HEK293 (cell line): ENCODE results near the gene CDH12.

Source experiments
- CTCF ChIA-PET: fragments of 350-600 bp; formaldehyde crosslinking; extraction: SDS; loops from one replicate; lab custom pipeline; 2021; ENCODE audit warnings: antibody characterized with exemption; lab: Yijun Ruan, JAX
- POLR2A ChIA-PET: fragments of 300-600 bp; formaldehyde crosslinking; extraction: SDS; loops from one replicate; lab custom pipeline; 2020; ENCODE audit warnings: antibody characterized with exemption, inconsistent platforms; lab: Yijun Ruan, JAX
- H3K27ac ChIP-seq: fragments of 200-500 bp; sonication (Bioruptor generic); 2 replicates; pipeline ENCODE4 v1.5.1; 2014; ENCODE audit warnings: low read depth, low read length, control low read depth, inconsistent platforms; ENCODE audit errors: extremely low read depth
- H3K36me3 ChIP-seq, 2 experiments: fragments of 200-500 bp in 1 of 2; sonication (Bioruptor generic) in 1 of 2; 1 replicate in 1 of 2; 2 replicates in 1 of 2; pipeline ENCODE4 v1.5.1; 2014 to 2017; ENCODE audit warnings: inconsistent platforms in 2 of 2, low read length in 2 of 2; ENCODE audit not compliant: control insufficient read depth in 2 of 2, insufficient read depth in 1 of 2
- H3K4me1 ChIP-seq: fragments of 200-500 bp; sonication (Bioruptor generic); 2 replicates; pipeline ENCODE4 v1.5.1; 2014; ENCODE audit warnings: mild to moderate bottlenecking, low read length, inconsistent platforms; ENCODE audit not compliant: control insufficient read depth, insufficient read depth
- H3K4me3 ChIP-seq: 2 replicates; pipeline ENCODE4 v1.5.1; 2011; ENCODE audit warnings: low read depth, mild to moderate bottlenecking, control low read depth, low read length, moderate library complexity
- H3K9me3 ChIP-seq: fragments of 200-500 bp; sonication (Bioruptor generic); 2 replicates; pipeline ENCODE4 v1.5.1; 2014; ENCODE audit warnings: low read depth, low read length, inconsistent platforms; ENCODE audit not compliant: control insufficient read depth, insufficient read depth
- BCL11A ChIP-seq: fragments of 450-650 bp; formaldehyde crosslinking; IDR thresholded peaks from 2 replicates; pipeline ENCODE4 v1.5.1; 2016; ENCODE audit warnings: low read depth, missing biosample characterization, missing genetic modification characterization
- CTCF ChIP-seq: fragments of 450-650 bp; formaldehyde crosslinking; IDR thresholded peaks from 2 replicates; pipeline ENCODE4 v1.5.1; 2016; ENCODE audit warnings: missing biosample characterization, missing genetic modification characterization
- HOXD13 ChIP-seq: sonication (generic); formaldehyde crosslinking; IDR thresholded peaks from 2 replicates; pipeline ENCODE4 v1.8.0; 2022; ENCODE audit warnings: missing genetic modification reagents, borderline replicate concordance
- REST ChIP-seq: fragments of 450-650 bp; formaldehyde crosslinking; IDR thresholded peaks from 2 replicates; pipeline ENCODE4 v1.5.1; 2016; ENCODE audit warnings: missing biosample characterization, missing genetic modification characterization
- YY1 ChIP-seq: fragments of 450-650 bp; formaldehyde crosslinking; IDR thresholded peaks from 2 replicates; pipeline ENCODE4 v1.5.1; 2018; ENCODE audit warnings: missing biosample characterization, missing genetic modification characterization
- ZBTB10 ChIP-seq: fragments of 450-650 bp; formaldehyde crosslinking; IDR thresholded peaks from 2 replicates; pipeline ENCODE4 v1.5.1; 2016; ENCODE audit warnings: missing biosample characterization, missing genetic modification characterization
- ZBTB11 ChIP-seq: fragments of 450-650 bp; formaldehyde crosslinking; conservative IDR thresholded peaks from 2 replicates; pipeline ENCODE4 v1.5.1; 2016; ENCODE audit warnings: low read depth, missing biosample characterization, missing genetic modification characterization
- ZBTB49 ChIP-seq: fragments of 450-650 bp; formaldehyde crosslinking; IDR thresholded peaks from 2 replicates; pipeline ENCODE4 v1.5.1; 2016; ENCODE audit warnings: missing biosample characterization, missing genetic modification characterization, low read depth
- ZNF174 ChIP-seq: fragments of 450-650 bp; formaldehyde crosslinking; IDR thresholded peaks from 2 replicates; pipeline ENCODE4 v1.5.0; 2017; ENCODE audit warnings: missing biosample characterization, mild to moderate bottlenecking, missing genetic modification characterization
- ZNF19 ChIP-seq: fragments of 450-650 bp; formaldehyde crosslinking; IDR thresholded peaks from 2 replicates; pipeline ENCODE4; 2016; ENCODE audit warnings: missing biosample characterization, missing genetic modification characterization, low read depth
- ZNF2 ChIP-seq: fragments of 450-650 bp; formaldehyde crosslinking; IDR thresholded peaks from 2 replicates; pipeline ENCODE4 v1.5.1; 2016; ENCODE audit warnings: missing biosample characterization, missing genetic modification characterization
- ZNF311 ChIP-seq: fragments of 450-650 bp; formaldehyde crosslinking; IDR thresholded peaks from 2 replicates; pipeline ENCODE4 v1.5.1; 2017; ENCODE audit warnings: missing biosample characterization, missing genetic modification characterization, borderline replicate concordance
- ZNF391 ChIP-seq: fragments of 450-650 bp; formaldehyde crosslinking; IDR thresholded peaks from 2 replicates; pipeline ENCODE4 v1.5.1; 2016; ENCODE audit warnings: low read depth, missing biosample characterization, missing genetic modification characterization, borderline replicate concordance
- ZNF48 ChIP-seq: fragments of 450-650 bp; formaldehyde crosslinking; IDR thresholded peaks from 2 replicates; pipeline ENCODE4 v1.5.1; 2016; ENCODE audit warnings: missing biosample characterization, missing genetic modification characterization
- ZNF488 ChIP-seq: fragments of 450-650 bp; formaldehyde crosslinking; IDR thresholded peaks from 2 replicates; pipeline ENCODE4 v1.5.1; 2016; ENCODE audit warnings: missing biosample characterization, missing genetic modification characterization
- ZNF510 ChIP-seq: fragments of 450-650 bp; formaldehyde crosslinking; IDR thresholded peaks from 2 replicates; pipeline ENCODE4 v1.5.1; 2018; ENCODE audit warnings: mild to moderate bottlenecking, missing genetic modification characterization, missing biosample characterization; ENCODE audit not compliant: insufficient replicate concordance
- ZNF664 ChIP-seq: fragments of 450-650 bp; formaldehyde crosslinking; IDR thresholded peaks from 2 replicates; pipeline ENCODE4 v1.5.1; 2016; ENCODE audit warnings: missing biosample characterization, missing genetic modification characterization
- TF ChIP-seq, protein P1 (sequence below): fragments of 450-650 bp; formaldehyde crosslinking; IDR thresholded peaks from 2 replicates; pipeline ENCODE4 v1.5.1; 2016; ENCODE audit warnings: missing biosample characterization, missing genetic modification characterization

CDH12 gene

DNA sequence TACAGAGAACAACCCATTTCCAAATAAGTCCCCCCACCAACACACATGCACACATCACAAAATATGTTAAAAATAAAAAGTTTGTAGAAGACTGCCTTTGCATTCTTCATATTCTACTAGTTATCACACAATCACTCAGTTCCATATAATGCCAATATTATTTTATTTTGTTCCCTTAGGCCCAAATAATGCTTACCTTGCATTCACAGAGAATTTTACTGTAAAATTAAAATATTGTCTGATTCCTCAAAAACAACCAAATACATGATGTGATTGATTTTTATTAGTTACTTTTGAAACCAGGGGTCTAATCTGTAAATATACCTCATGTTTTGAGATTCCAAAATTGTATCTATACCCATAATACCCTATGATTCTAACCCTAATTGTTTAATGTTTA, 536.9 kb downstream of the CDH12 start:
- Histone ChIP-seq H3K9me3 (no peaks in the 10 kb centered on the region), H3K4me3 (no peak overlapping the region), H3K36me3 (no peaks in the 10 kb centered on the region), H3K27ac (no peak overlapping the region), H3K4me1 (no peaks in the 10 kb centered on the region)
- CTCF ChIA-PET = no interaction called here
- POLR2A ChIA-PET = no interaction called here
- TF ChIP-seq ZNF510 (tag by site-specific recombination) (no peak), ZNF19 (tag by site-specific recombination) (no peak), ZBTB49 (no peak), ZNF311 (tag by site-specific recombination) (no peak), YY1 (no peak), ZBTB10 (tag by site-specific recombination) (no peak), ZNF2 (tag by site-specific recombination) (no peak), ZNF488 (tag by site-specific recombination) (no peak), CTCF (tag by site-specific recombination) (no peak), HOXD13 (CRISPR knock-in tag) (no peak), ZBTB11 (tag by site-specific recombination) (no peak), ZNF664 (tag by site-specific recombination) (no peak), REST (tag by site-specific recombination) (no peak), ZNF174 (no peak), ZNF391 (tag by site-specific recombination) (no peak), ZNF48 (tag by site-specific recombination) (no peak), BCL11A (tag by site-specific recombination) (no peak)
- TF ChIP-seq, protein P1, sequence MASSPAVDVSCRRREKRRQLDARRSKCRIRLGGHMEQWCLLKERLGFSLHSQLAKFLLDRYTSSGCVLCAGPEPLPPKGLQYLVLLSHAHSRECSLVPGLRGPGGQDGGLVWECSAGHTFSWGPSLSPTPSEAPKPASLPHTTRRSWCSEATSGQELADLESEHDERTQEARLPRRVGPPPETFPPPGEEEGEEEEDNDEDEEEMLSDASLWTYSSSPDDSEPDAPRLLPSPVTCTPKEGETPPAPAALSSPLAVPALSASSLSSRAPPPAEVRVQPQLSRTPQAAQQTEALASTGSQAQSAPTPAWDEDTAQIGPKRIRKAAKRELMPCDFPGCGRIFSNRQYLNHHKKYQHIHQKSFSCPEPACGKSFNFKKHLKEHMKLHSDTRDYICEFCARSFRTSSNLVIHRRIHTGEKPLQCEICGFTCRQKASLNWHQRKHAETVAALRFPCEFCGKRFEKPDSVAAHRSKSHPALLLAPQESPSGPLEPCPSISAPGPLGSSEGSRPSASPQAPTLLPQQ (tag by site-specific recombination) = no peak
